Measurements from ENCODE around the gene TMEM8B. TPM values are rescaled to one million over a fixed set of nuclear protein-coding genes. Genes with fewer than 3 reads are reported as not detected.

TMEM8B gene
- total RNA-seq, 6 experiments from 2014 or later = 8.7 to 15.2 (median 12.0) TPM

GRCh38 chr9:35813434-35814105 lies 15.5 kb upstream of the TMEM8B start:
- Mint-ChIP-seq H3K36me3 (ENCODE audit: low read depth) (peaks cover 5% of the 10 kb centered on the region; the same call in 1 of the 2 replicates), H3K27ac (peak overlapping the region; percentile 87; the same call in 1 of the 2 replicates), H3K4me3 (peak overlapping the region; percentile 91), H3K27me3 (ENCODE audit: insufficient read depth) (peaks cover 8% of the 10 kb centered on the region; the same call in 1 of the 2 replicates), H3K4me1 (ENCODE audit: low read depth) (peaks cover 46% of the 10 kb centered on the region), H3K9me3 (no peaks in the 10 kb centered on the region)
- DNase-seq = no peak
- TF ChIP-seq CTCF (IDR thresholded peaks at IDR 0.05) = peak; percentile 77

- TF ChIP-seq CTCF (IDR thresholded peaks at IDR 0.05) = peak; percentile 67
- DNase-seq = peak; percentile 58
- H3K4me1 Mint-ChIP-seq (ENCODE audit: low read depth) = peaks cover 46% of the 10 kb centered on the region
- H3K36me3 Mint-ChIP-seq (ENCODE audit: low read depth) = no peaks in the 10 kb centered on the region
- H3K27ac Mint-ChIP-seq = peak overlapping the region; percentile 87
- H3K9me3 Mint-ChIP-seq = no peaks in the 10 kb centered on the region
- peak overlapping the region; percentile 91 for H3K4me3 Mint-ChIP-seq
- H3K27me3 Mint-ChIP-seq (ENCODE audit: insufficient read depth) = peaks cover 8% of the 10 kb centered on the region; the same call in 1 of the 2 replicates
Measured at GRCh38 chr9:35814106-35814840, 14.8 kb upstream of the TMEM8B start.

DNA sequence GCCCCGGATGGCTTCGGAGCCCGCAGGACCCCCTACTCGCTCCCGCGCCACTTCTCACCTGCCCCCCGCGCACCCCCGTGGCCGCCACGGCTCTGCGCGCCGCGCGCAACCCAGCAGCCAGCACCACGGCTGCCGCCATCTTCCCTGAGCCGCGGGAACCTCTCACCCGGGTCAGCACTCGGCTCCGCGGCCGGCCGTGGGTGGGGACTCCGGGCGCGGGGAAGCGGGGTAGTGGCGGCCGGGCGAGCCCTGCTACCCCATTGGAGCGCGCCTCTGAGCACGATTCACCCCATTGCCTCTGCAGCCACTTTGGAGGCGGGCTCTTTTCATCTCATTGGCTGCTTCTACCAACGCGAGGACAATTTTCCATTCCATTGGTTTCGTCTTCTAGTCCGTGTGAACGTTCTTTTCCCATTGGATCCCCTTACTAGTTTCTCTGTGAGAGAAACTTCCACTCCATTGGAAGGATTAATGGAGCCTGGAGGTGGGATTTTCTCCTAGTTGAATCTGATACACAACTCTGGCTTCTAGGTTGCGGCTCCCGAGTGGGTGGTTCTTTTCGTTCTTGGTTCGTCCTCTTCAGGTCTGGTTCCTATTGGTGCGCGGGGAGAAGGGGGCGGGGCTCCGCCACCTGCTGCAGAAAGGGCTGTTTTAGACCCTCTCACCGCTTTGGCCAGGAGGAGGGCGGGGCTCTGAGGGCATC lies 14.0 kb upstream of the TMEM8B start, which contains the start of gene HINT2:
Gene HINT2, minus strand, starts transcription at position 202 of the 703 bp plus-strand sequence. Its CDS starts 63 bp downstream, at position 139.
- no peaks in the 10 kb centered on the region for H3K9me3 Mint-ChIP-seq
- H3K27ac Mint-ChIP-seq = peak within 1 kb of the TSS; percentile 87
- H3K36me3 Mint-ChIP-seq (ENCODE audit: low read depth) = no peaks in the 10 kb centered on the region
- H3K27me3 Mint-ChIP-seq (ENCODE audit: insufficient read depth) = peaks cover 8% of the 10 kb centered on the region; the same call in 1 of the 2 replicates
- peak; percentile 100 for DNase-seq
- TF ChIP-seq CTCF (IDR thresholded peaks at IDR 0.05) = no peak
- H3K4me1 Mint-ChIP-seq (ENCODE audit: low read depth) = peaks cover 50% of the 10 kb centered on the region
- peak within 1 kb of the TSS; percentile 91 for H3K4me3 Mint-ChIP-seq

- TF ChIP-seq CTCF (IDR thresholded peaks at IDR 0.05) = peak; percentile 30; the same call in 1 of the 2 replicates
- Mint-ChIP-seq H3K27me3 (ENCODE audit: insufficient read depth) (peaks cover 9% of the 10 kb centered on the region; the same call in 1 of the 2 replicates), H3K4me3 (no peak overlapping the region), H3K9me3 (no peaks in the 10 kb centered on the region), H3K36me3 (ENCODE audit: low read depth) (no peaks in the 10 kb centered on the region), H3K27ac (no peak overlapping the region), H3K4me1 (ENCODE audit: low read depth) (peaks cover 46% of the 10 kb centered on the region)
- no peak for DNase-seq
Measured at GRCh38 chr9:35816708-35817107, 12.3 kb upstream of the TMEM8B start.

DNA sequence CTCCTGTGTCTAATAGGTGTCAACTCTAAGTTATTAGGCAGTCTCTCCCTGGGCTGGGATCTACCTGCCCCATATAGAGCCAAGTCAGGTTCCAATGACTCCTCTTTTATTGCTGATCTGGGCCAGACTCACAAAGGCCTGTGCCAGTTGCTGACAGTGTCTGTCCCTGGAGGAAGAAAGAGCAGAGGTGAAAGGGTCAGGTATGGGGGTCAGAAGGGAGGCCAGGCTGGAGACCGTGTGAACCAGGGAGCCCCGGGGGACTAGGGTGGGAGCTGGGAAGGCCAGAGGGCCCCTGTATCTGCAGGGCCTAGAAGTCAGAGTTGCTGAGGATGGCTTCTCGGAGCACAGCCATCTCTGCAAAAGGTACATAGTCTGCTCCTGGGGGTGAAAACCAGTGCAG lies 10.7 kb upstream of the TMEM8B start:
- no peaks in the 10 kb centered on the region for H3K36me3 Mint-ChIP-seq (ENCODE audit: low read depth)
- H3K4me3 Mint-ChIP-seq = no peak overlapping the region
- no peaks in the 10 kb centered on the region for H3K9me3 Mint-ChIP-seq
- DNase-seq = no peak
- no peak for TF ChIP-seq CTCF (IDR thresholded peaks at IDR 0.05)
- no peak overlapping the region for H3K27ac Mint-ChIP-seq
- H3K4me1 Mint-ChIP-seq (ENCODE audit: low read depth) = peaks cover 39% of the 10 kb centered on the region
- peaks cover 6% of the 10 kb centered on the region; the same call in 1 of the 2 replicates for H3K27me3 Mint-ChIP-seq (ENCODE audit: insufficient read depth)
